ENCODE data around the gene MCTP1.

The MCTP1 gene

DNA sequence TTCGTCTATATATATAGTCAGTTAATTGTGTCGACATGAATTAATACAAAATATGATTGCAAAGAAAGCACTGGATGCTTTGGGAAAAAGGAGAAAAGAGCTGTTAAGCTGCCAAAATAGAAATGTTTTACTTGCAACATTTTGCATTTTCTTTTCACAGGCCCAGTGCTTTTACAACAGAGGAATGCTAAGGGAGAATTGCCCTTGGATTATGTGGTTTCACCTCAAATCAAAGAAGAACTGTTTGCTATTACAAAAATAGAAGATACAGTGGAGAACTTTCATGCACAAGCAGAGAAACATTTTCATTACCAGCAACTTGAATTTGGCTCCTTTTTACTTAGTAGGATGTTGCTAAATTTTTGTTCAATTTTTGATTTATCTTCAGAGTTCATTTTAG is 590.2 kb downstream of the MCTP1 start:
- DNase-seq (ENCODE audit: low read depth): no peak

DNA sequence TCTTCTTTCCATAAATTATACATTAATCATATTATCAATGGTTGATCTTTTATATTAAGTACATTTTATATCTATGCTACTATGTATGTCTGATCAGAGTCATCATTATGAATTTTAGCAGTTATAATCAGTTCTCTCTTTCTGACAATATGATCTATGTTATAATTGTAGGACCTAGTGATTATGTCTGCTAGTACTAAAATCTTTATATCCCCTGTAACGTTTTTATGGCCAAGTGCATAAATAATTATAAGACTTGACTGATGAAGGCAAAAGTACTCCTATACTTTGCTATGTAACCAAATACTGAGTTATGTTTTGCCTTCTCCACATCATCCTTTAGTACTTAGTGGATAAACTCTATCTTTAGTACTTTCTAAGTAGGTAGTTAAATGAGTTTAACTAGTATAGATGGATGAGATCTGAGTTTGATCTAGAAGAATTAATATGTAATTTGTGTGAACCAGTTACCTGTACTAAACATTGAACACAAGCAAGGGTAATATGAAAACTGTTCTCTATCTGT is 591.0 kb downstream of the MCTP1 start:
- DNase-seq (ENCODE audit: low read depth): no peak

DNA sequence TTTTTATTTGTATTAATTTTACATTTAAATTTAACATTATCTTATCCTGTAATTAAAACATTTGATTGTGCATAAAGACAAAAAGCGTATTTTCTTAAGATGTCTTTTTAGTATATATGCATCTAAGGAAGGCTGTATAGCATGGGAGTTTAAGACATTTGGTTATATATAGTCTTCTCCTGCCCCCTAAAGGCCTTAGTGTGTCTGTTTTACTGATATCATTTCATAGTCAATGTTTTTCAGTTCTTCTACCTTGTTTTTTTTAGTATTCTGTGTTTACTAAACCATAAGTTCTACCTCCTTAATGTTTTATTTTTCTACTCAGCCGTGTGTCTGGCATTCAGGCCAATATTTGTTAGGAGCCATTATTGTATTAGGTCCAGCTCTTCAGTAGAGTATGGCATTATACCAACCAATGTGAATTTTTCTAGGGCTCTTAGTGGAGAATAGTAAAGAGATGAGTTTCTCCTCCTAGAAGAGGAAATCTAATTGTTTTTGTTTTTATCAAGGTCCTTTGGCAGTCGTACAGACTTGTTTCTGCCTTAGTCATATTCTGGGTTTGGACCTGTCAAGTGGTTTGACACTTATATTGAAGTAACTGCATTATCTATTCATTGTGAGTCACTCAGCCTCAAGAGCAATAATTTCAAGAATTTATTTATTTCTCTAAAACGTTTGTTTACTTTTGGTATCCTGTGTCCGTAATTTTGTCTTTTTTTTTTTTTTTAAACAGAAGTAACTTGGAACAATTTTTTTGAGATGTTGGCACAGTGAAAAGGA is 591.7 kb downstream of the MCTP1 start:
- no peak for DNase-seq (ENCODE audit: low read depth)

DNA sequence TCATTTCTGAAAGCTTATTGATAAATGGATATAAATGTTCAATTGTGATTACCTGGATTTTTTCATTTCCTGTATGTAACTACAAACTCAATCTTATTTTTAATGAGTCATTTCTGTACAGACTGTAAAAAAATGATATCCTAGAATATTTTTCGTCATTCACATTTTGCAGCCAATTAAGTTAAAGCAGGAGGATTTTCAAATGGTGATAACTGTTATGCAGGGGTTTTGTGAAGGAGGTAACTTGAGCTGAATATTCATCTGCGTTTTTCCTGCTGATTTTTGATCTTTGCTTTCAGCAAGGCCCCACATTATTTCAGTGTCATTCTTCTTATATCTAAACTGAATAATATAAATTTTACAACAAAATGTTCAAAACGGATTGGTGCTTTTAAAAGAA is 592.3 kb downstream of the MCTP1 start:
- DNase-seq (ENCODE audit: low read depth): no peak

DNA sequence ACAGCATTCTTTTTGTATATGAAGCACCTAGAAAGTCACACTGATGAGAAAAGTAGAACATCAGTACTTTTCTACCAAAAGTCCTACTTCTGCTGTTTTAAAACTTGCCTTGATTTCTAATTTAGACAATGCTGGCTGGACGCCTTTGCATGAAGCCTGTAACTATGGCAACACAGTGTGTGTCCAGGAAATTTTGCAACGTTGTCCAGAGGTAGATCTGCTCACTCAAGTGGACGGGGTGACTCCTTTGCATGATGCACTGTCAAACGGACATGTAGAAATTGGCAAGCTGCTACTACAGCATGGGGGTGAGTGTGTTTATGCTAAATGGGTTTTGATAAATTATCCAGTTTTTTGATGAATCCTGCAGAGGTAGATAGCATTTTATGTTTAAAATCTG is 592.9 kb downstream of the MCTP1 start:
- DNase-seq (ENCODE audit: low read depth): no peak

DNA sequence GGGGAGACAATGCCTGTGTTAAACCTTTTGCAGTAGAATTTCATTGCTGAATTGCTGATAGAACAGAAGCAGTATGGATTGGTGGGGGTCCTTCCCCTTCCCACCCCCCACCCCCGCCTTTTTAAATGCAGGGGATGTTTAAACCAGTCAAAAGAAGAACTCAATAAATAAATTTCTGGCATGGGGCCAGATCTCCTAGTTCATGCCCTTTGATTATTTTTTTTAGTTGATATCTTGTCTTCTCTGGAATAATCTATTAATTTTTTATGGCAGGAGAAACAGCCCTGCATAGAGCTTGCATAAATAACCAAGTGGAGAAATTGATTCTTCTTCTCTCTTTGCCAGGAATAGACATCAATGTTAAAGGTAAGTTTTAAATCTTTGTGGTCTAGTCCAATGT is 593.6 kb downstream of the MCTP1 start:
- no peak for DNase-seq (ENCODE audit: low read depth)

DNA sequence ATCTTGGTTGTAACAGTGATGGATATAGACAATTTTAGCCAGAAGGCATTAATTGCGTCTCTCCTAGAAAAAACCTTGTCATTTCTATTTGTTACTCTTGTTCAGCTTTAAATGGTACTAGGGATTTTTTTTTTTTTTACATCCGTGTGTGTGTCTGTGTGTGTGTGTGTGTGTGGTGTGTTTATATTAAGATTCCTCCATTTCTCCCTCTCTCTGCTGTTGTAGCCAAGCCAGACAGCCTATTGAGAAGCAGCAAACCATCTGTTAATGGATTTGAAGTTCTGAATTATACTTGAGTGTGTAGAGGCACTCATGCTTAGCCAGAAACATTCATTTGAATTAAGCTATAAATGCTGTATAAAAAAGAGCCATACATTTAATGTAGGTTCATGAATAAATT is 594.1 kb downstream of the MCTP1 start:
- no peak for DNase-seq (ENCODE audit: low read depth)

DNA sequence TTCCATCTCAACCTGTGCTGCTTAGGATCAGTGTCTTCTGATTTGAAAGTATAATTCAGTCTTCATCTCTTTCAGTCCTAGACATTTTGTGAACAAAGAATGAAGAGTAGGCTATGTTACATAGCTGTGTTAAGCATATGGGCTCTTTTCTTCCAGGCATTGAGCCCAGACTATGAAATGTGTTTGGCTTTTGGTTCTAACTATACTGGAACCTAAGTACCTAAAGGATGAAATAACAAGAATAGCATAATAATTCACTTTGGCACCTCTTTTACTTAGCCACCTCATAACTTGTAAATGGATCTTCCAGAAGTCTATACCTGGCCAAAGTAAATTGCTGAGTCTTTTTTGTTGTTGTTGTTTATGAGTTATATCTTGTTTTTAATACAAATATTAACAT is 595.0 kb downstream of the MCTP1 start:
- DNase-seq (ENCODE audit: low read depth): no peak

DNA sequence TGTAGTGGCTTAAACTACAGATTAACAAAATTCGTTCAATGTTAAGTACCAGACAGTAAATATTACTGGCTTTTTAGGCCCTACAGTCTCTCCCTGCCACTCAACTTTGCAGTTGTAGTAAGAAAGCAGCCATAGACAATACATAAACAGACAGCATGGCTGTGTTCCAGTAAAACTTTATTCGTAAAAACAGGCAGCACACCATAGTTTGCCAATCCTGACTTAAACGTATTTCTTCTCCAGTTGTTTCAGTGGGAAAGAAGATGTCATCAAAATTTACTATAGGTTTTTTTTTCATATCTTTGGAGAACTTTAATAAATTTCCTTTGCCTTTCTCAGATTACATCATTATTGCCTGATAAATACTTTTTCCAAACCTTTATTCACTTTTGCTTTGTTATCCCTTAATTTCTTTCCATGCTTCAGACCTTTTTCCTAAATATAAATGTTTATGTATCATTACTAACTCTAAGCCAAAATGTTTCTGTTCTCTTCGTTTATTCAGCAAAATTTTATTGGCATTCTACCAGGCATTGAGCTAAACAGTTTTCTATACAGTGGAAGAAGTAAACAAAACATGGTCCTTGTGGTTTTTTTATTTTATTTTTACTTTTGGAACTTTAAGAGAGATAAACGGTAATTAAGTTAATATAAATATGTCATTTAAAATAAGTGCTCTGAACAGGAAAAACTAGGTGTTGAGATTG is 601.9 kb downstream of the MCTP1 start:
- DNase-seq (ENCODE audit: low read depth): no peak

DNA sequence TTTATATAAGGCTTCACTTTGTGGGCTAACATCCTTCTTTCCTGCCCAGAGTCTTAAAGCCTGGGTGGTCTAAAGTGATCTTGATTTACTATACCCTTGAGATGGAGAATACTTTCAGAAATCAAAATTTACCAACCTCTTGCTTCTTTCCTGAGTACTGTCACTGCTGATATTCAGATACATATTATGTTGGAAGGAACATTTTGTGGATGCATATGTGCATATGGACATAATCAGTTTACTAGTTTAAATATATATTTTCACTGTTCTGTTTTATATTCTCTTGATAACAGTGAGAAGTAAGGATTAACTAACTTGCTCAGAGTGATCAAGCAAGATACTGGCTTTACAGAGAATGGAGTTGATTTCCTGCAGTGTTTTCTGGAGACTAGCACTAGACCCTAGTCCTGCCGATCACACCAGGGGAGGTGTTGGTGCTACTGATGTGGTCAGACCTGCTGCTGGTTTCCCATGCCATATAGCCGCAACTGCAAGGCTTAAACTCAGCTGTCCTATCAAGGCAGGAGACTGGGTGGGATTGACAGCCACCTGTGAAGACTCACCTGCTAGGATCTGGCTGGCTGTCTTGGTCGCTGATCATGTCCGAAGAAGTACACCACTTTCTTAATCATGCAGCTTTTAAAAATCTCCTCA is 608.8 kb downstream of the MCTP1 start:
- DNase-seq (ENCODE audit: low read depth): no peak

DNA sequence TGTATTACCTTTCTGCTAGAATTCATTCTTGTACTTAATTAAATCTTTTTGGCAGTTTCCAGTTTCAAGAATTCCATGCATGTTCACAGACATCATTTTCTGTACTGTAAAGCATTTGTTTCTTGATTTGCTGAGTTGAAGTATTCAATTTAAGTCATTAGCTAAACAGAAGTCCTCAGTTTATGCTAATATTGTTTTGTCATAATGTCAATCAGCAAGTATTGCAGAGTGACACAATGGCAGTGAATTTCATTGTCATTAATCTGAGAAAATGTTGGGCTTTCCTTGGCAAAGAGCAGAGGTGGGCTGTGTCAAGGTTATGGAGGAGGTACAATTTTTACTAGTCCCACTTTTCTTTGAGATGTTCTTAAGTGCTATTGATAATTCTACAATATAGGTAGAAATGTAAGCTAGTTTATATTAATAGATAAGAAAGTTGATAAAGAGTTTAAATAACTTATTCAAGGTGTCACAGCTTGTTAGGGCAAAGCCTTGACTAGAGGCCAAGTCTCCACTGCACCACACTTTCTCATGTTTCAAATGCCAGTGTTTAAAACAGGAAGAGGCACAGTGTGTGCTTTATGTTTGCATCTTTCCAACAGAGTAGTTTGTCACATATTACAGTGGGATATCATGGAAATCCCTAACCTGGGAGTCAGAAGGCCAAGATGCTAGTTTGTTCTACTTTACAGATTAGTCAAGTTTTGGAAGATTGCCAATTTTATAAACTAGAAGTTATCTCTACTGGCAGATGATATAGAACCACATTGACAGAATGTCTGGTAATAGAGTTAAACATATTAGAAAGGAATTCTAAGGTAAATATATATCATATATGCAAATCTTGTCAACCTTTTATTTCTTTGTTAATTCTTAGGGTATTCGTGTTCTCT is 610.2 kb downstream of the MCTP1 start:
- DNase-seq (ENCODE audit: low read depth): no peak

DNA sequence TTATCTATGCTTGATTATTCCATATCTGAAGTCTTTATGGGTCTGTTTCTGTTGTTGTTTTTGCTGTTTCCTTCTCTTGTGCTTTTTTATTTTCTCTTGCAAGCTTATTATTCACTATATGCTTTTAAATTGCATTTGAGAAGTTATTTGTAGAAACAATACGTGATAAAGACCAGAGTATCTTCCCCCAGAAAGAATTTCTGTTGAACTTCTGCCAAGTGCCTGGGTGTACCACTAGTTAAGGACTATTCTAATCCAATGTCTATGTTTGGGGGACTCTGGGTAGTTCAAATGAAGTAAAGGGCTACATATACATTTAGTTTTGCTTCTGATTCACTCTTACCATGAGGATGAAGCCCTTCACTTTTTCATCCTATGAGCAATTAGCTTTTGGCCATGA is 612.1 kb downstream of the MCTP1 start:
- no peak for DNase-seq (ENCODE audit: low read depth)

DNA sequence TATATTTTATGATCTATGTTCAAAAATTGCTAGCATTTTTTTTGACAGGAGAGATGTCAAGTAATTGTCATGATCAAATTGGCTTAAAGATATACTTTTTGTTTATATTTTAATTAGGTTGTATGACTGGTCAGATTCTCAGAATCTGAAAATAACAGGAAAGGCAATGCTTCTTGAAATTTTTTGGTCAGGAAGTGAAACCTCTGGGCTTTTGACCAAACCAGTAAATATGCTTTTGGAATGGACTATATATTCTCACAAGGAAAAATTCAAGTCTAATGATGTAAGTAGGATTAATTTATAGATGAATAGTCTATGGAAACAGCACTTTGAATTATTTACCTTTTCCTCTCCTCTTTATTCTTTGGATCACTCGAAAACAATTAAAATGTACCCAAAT is 614.2 kb downstream of the MCTP1 start:
- DNase-seq (ENCODE audit: low read depth): no peak

DNA sequence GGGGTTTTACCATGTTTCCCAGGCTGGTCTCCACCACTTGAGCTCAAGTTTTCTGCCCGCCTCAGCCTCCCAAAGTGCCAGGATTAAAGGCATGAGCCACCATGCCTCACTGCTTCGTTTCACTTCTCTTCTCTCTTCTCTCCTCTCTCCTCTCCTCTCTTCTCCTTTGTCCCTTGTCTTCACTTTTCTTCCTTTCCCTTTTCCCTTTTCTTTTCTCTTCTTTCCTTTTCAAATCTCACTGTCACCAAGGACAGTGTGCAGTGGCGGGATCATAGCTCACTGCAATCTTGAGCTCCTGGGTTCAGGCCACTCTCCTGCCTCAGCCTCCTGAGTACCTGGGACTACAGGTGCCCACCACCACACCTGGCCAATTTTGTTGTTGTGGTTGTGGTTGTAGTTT is 617.0 kb downstream of the MCTP1 start:
- DNase-seq (ENCODE audit: low read depth): no peak

DNA sequence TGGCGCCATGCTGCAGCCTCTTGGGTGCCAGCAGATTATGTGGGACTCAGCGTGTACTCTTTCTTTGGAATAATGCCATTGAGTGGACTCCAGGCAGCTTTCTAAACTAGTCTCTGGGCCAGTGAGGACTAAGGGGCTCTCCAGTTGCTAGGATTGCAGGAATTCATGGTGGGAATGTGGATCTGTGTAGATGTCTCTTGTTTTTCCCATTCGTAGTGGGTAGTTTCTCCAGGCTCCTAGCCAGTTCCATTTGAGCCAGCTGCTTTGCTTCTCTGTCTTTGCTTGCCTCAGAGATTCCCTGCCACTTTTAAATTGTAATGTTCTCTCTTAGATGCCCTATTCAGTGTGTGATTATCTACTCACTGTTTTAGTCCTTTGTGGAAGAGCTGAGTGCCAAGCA is 623.8 kb downstream of the MCTP1 start:
- DNase-seq (ENCODE audit: low read depth): no peak

DNA sequence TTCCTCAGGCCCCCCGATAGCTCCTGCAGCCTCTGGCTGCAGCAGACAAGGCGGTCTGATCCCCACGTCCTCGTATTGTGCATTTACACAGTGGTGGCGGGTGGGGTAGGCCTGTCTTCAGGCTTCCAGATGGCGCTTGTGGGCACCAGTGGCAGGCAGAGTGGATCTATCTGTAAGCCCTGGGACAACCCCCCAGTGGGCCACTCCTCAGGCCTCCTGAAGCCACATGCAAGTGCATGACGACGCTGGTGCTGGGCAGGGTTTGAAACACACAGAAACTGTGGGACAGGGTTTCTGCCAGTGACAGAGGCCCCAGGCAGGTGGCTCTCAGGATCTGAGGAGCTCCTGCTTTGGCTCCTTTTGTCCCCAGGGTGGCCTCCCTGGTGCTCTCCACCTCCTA is 624.4 kb downstream of the MCTP1 start:
- DNase-seq (ENCODE audit: low read depth): no peak

DNA sequence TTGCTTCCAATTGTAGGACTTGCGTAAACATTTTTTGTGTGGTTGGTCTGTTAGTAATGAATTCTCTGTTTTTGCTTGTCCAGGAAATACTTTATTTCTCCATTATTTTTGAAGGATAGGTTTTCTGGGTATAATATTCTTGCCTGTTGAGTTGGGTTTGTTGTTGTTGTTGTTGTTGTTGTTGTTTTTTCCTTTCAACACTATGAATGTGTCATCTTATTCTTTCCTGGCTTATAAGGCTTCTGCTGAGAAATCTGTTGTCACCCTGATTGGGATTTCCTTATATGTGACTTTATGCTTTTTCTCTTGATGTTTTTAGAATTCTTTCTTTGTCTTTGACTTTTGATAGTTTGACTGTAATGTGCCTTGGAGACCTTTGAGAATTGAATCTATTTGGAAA is 626.6 kb downstream of the MCTP1 start:
- DNase-seq (ENCODE audit: low read depth): no peak
